GM04503 (cell line): ENCODE results near the gene AMPD3.

ENCODE experiments used
- DNase-seq: peaks from one replicate; pipeline ENCODE4 v3.0.0-alpha.2; 2012; ENCODE audit warnings: low read depth

Gene AMPD3

GRCh38 chr11:10461276-10461790, 6.3 kb downstream of the AMPD3 start:
- DNase-seq = no peak

GRCh38 chr11:10462746-10463300, 7.8 kb downstream of the AMPD3 start:
- DNase-seq = no peak

- DNase-seq = no peak
These were observed 18.3 kb downstream of the AMPD3 start for GRCh38 chr11:10473371-10473770.

GRCh38 chr11:10474551-10474950, 19.5 kb downstream of the AMPD3 start:
- DNase-seq = no peak

GRCh38 chr11:10476342-10476741, 21.3 kb downstream of the AMPD3 start:
- no peak for DNase-seq

GRCh38 chr11:10476927-10477689, 22.0 kb downstream of the AMPD3 start:
- no peak for DNase-seq

GRCh38 chr11:10477690-10478046, 22.6 kb downstream of the AMPD3 start:
- DNase-seq = no peak

- no peak for DNase-seq
These were observed 23.0 kb downstream of the AMPD3 start for GRCh38 chr11:10478066-10478465.

- DNase-seq = no peak
These were observed 23.8 kb downstream of the AMPD3 start for GRCh38 chr11:10478574-10479550.

- no peak for DNase-seq
These were observed 25.0 kb downstream of the AMPD3 start for GRCh38 chr11:10480026-10480425.

GRCh38 chr11:10480760-10481159, 25.7 kb downstream of the AMPD3 start:
- no peak for DNase-seq

- DNase-seq = no peak
These were observed 26.7 kb downstream of the AMPD3 start for GRCh38 chr11:10481560-10482349.

GRCh38 chr11:10483174-10483573, 28.1 kb downstream of the AMPD3 start:
- no peak for DNase-seq

- no peak for DNase-seq
These were observed 28.5 kb downstream of the AMPD3 start for GRCh38 chr11:10483584-10483983.

- DNase-seq = no peak
These were observed 29.6 kb downstream of the AMPD3 start for GRCh38 chr11:10484461-10485180.

GRCh38 chr11:10485646-10486045, 30.6 kb downstream of the AMPD3 start:
- no peak for DNase-seq

- no peak for DNase-seq
These were observed 31.2 kb downstream of the AMPD3 start for GRCh38 chr11:10486161-10486840.

- no peak for DNase-seq
These were observed 32.1 kb downstream of the AMPD3 start for GRCh38 chr11:10487002-10487647.

GRCh38 chr11:10488121-10488933, 33.3 kb downstream of the AMPD3 start:
- DNase-seq = no peak
